Measurements from ENCODE around the gene PTPRA. TPM values are rescaled to one million over a fixed set of nuclear protein-coding genes. Genes with fewer than 3 reads are reported as not detected.
A peak's percentile ranks its signal among the peaks of the same experiment; 100 is the strongest.

PTPRA gene
- total and polyA plus RNA-seq, 9 of the 15 experiments (the other 6 are each of a cell fraction or from before 2014, with no cell fraction given), result 3.4 to 80.5 (median 28.0) TPM

GRCh38 chr20:2946988-2947961 is 74.0 kb downstream of the PTPRA start (continued):
- TF ChIP-seq RNF219 (CRISPR knock-in tag; IDR thresholded peaks at IDR 0.05) (no peak), ZNF717 (CRISPR knock-in tag; IDR thresholded peaks at IDR 0.05) (no peak), SUPT5H (IDR thresholded peaks at IDR 0.05) (no peak), CREBBP (IDR thresholded peaks at IDR 0.05; ENCODE audit: low read depth, low read length) (no peak), ELF4 (CRISPR knock-in tag; IDR thresholded peaks at IDR 0.05) (no peak), RUNX1 (IDR thresholded peaks at IDR 0.05; ENCODE audit: low read depth) (no peak), GATAD2B (IDR thresholded peaks at IDR 0.05; ENCODE audit: borderline replicate concordance) (no peak), ZBTB26 (CRISPR knock-in tag; IDR thresholded peaks at IDR 0.05) (no peak), JUN (IDR thresholded peaks at IDR 0.05; ENCODE audit: borderline replicate concordance, low read depth, low read length) (no peak), JUN (CRISPR knock-in tag; IDR thresholded peaks at IDR 0.05; ENCODE audit: borderline replicate concordance) (no peak), ZNF561 (CRISPR knock-in tag; conservative IDR thresholded peaks at IDR 0.05) (no peak), ZNF766 (CRISPR knock-in tag; conservative IDR thresholded peaks at IDR 0.05) (peak; percentile 51; the same call in 1 of the 2 replicates), BCOR (IDR thresholded peaks at IDR 0.05) (no peak), ZNF280A (IDR thresholded peaks at IDR 0.05; ENCODE audit: low read depth, partially characterized antibody) (no peak), ZNF239 (CRISPR knock-in tag; IDR thresholded peaks at IDR 0.05) (no peak)
- TF ChIP-seq, protein P1, sequence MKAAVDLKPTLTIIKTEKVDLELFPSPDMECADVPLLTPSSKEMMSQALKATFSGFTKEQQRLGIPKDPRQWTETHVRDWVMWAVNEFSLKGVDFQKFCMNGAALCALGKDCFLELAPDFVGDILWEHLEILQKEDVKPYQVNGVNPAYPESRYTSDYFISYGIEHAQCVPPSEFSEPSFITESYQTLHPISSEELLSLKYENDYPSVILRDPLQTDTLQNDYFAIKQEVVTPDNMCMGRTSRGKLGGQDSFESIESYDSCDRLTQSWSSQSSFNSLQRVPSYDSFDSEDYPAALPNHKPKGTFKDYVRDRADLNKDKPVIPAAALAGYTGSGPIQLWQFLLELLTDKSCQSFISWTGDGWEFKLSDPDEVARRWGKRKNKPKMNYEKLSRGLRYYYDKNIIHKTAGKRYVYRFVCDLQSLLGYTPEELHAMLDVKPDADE (conservative IDR thresholded peaks at IDR 0.05; ENCODE audit: control insufficient read depth, low read depth, low read length), result no peak
- TF ChIP-seq, protein P2, sequence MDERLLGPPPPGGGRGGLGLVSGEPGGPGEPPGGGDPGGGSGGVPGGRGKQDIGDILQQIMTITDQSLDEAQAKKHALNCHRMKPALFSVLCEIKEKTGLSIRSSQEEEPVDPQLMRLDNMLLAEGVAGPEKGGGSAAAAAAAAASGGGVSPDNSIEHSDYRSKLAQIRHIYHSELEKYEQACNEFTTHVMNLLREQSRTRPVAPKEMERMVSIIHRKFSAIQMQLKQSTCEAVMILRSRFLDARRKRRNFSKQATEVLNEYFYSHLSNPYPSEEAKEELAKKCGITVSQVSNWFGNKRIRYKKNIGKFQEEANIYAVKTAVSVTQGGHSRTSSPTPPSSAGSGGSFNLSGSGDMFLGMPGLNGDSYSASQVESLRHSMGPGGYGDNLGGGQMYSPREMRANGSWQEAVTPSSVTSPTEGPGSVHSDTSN (CRISPR knock-in tag; IDR thresholded peaks at IDR 0.05; ENCODE audit: low read depth), result no peak
- TF ChIP-seq, protein P2 (tag; conservative IDR thresholded peaks at IDR 0.05; ENCODE audit: low read depth), result no peak; the same call in 1 of the 2 replicates

All from K562 (cell line).